Activated naive CD8-positive, alpha-beta T cell (primary cell): Measurements from ENCODE around the gene AS3MT.
"Not testable (repeated sequence)": the region's sequence is repeated elsewhere in the genome, so short reads cannot be mapped to it uniquely, and the experiment has no call there.

Experiments used
- H3K27ac Mint-ChIP-seq: one replicate; pipeline ENCODE4 v1.8.0; 2021; ENCODE audit warnings: mixed read lengths
- H3K27me3 Mint-ChIP-seq: one replicate; pipeline ENCODE4 v1.8.0; 2021; ENCODE audit warnings: mixed read lengths
- H3K36me3 Mint-ChIP-seq: one replicate; pipeline ENCODE4 v1.8.0; 2021; ENCODE audit warnings: mixed read lengths
- H3K4me1 Mint-ChIP-seq: one replicate; pipeline ENCODE4 v1.8.0; 2021; ENCODE audit warnings: low read depth, mixed read lengths
- H3K4me3 Mint-ChIP-seq: one replicate; pipeline ENCODE4 v1.8.0; 2021; ENCODE audit warnings: mild to moderate bottlenecking, mixed read lengths
- H3K9me3 Mint-ChIP-seq: one replicate; pipeline ENCODE4 v1.8.0; 2021; ENCODE audit warnings: low read depth, mixed read lengths

AS3MT gene

GRCh38 chr10:102841827-102842345 lies 27.4 kb upstream of the AS3MT start:
- Mint-ChIP-seq H3K36me3 (peaks cover 10% of the 10 kb centered on the region), H3K27me3 (peaks cover 7% of the 10 kb centered on the region), H3K27ac (no peak overlapping the region), H3K4me1 (no peaks in the 10 kb centered on the region), H3K4me3 (no peak overlapping the region), H3K9me3 (peaks cover 4% of the 10 kb centered on the region)

GRCh38 chr10:102843139-102843538 lies 26.1 kb upstream of the AS3MT start:
- H3K27me3 Mint-ChIP-seq, H3K4me1 Mint-ChIP-seq, H3K9me3 Mint-ChIP-seq, H3K36me3 Mint-ChIP-seq, H3K4me3 Mint-ChIP-seq, H3K27ac Mint-ChIP-seq: not testable (repeated sequence)

- H3K36me3 Mint-ChIP-seq, H3K27ac Mint-ChIP-seq, H3K4me3 Mint-ChIP-seq, H3K9me3 Mint-ChIP-seq, H3K27me3 Mint-ChIP-seq, H3K4me1 Mint-ChIP-seq: not testable (repeated sequence)
Observed at GRCh38 chr10:102844190-102844776, 25.0 kb upstream of the AS3MT start.

- Mint-ChIP-seq H3K27me3 (peaks cover 4% of the 10 kb centered on the region), H3K27ac (no peak overlapping the region), H3K4me3 (no peak overlapping the region), H3K36me3 (peaks cover 6% of the 10 kb centered on the region), H3K9me3 (no peaks in the 10 kb centered on the region), H3K4me1 (no peaks in the 10 kb centered on the region)
Observed at GRCh38 chr10:102845352-102845902, 23.8 kb upstream of the AS3MT start.

GRCh38 chr10:102850025-102850518 lies 19.2 kb upstream of the AS3MT start:
- Mint-ChIP-seq H3K27ac (no peak overlapping the region), H3K36me3 (peaks cover 2% of the 10 kb centered on the region), H3K4me3 (no peak overlapping the region)

GRCh38 chr10:102853237-102853636 lies 16.0 kb upstream of the AS3MT start:
- peaks cover 18% of the 10 kb centered on the region for H3K4me1 Mint-ChIP-seq
- not testable (repeated sequence) for H3K4me3 Mint-ChIP-seq, H3K36me3 Mint-ChIP-seq, H3K27me3 Mint-ChIP-seq, H3K9me3 Mint-ChIP-seq, H3K27ac Mint-ChIP-seq

More at GRCh38 chr10:102850025-102850518, 19.2 kb upstream of the AS3MT start:
- Mint-ChIP-seq H3K27me3 (no peaks in the 10 kb centered on the region), H3K4me1 (peaks cover 4% of the 10 kb centered on the region), H3K9me3 (no peaks in the 10 kb centered on the region)

GRCh38 chr10:102855731-102856436 lies 13.4 kb upstream of the AS3MT start:
- Mint-ChIP-seq H3K4me1 (peaks cover 18% of the 10 kb centered on the region), H3K4me3 (peak overlapping the region; percentile 60)
- H3K27me3 Mint-ChIP-seq, H3K27ac Mint-ChIP-seq, H3K36me3 Mint-ChIP-seq, H3K9me3 Mint-ChIP-seq: not testable (repeated sequence)

GRCh38 chr10:102856758-102857424 lies 12.4 kb upstream of the AS3MT start:
- Mint-ChIP-seq H3K27me3 (no peaks in the 10 kb centered on the region), H3K4me3 (no peak overlapping the region), H3K9me3 (no peaks in the 10 kb centered on the region), H3K36me3 (peaks cover 8% of the 10 kb centered on the region), H3K4me1 (peaks cover 18% of the 10 kb centered on the region), H3K27ac (no peak overlapping the region)

- H3K36me3 Mint-ChIP-seq: peaks cover 14% of the 10 kb centered on the region
- no peak overlapping the region for H3K4me3 Mint-ChIP-seq
- no peaks in the 10 kb centered on the region for H3K27me3 Mint-ChIP-seq
- H3K27ac Mint-ChIP-seq: no peak overlapping the region
- H3K4me1 Mint-ChIP-seq: peaks cover 14% of the 10 kb centered on the region
- no peaks in the 10 kb centered on the region for H3K9me3 Mint-ChIP-seq
Observed at GRCh38 chr10:102859911-102860310, 9.4 kb upstream of the AS3MT start.

GRCh38 chr10:102863660-102864059 lies 5.6 kb upstream of the AS3MT start:
- H3K36me3 Mint-ChIP-seq: peaks cover 16% of the 10 kb centered on the region
- H3K27ac Mint-ChIP-seq: no peak overlapping the region
- no peaks in the 10 kb centered on the region for H3K4me1 Mint-ChIP-seq
- no peaks in the 10 kb centered on the region for H3K9me3 Mint-ChIP-seq
- no peak overlapping the region for H3K4me3 Mint-ChIP-seq
- no peaks in the 10 kb centered on the region for H3K27me3 Mint-ChIP-seq

GRCh38 chr10:102865620-102866019 lies 3.6 kb upstream of the AS3MT start:
- Mint-ChIP-seq H3K36me3 (peaks cover 10% of the 10 kb centered on the region), H3K27ac (no peak overlapping the region), H3K4me1 (peaks cover 14% of the 10 kb centered on the region), H3K4me3 (no peak overlapping the region), H3K9me3 (no peaks in the 10 kb centered on the region), H3K27me3 (peaks cover 8% of the 10 kb centered on the region)

GRCh38 chr10:102868911-102869257 lies 386 bp upstream of the AS3MT start:
- Mint-ChIP-seq H3K4me3 (peak overlapping the region; percentile 66), H3K36me3 (peaks cover 9% of the 10 kb centered on the region), H3K27ac (no peak overlapping the region), H3K9me3 (no peaks in the 10 kb centered on the region), H3K4me1 (peaks cover 15% of the 10 kb centered on the region), H3K27me3 (peaks cover 16% of the 10 kb centered on the region)

GRCh38 chr10:102870221-102870620 lies 951 bp downstream of the AS3MT start:
- no peak overlapping the region for H3K27ac Mint-ChIP-seq
- peaks cover 9% of the 10 kb centered on the region for H3K36me3 Mint-ChIP-seq
- peak overlapping the region; percentile 60 for H3K4me3 Mint-ChIP-seq

GRCh38 chr10:102872163-102872562 lies 2.9 kb downstream of the AS3MT start:
- Mint-ChIP-seq H3K36me3 (peaks cover 6% of the 10 kb centered on the region), H3K9me3 (no peaks in the 10 kb centered on the region), H3K27me3 (peaks cover 16% of the 10 kb centered on the region)

More at GRCh38 chr10:102870221-102870620, 951 bp downstream of the AS3MT start:
- Mint-ChIP-seq H3K4me1 (peaks cover 15% of the 10 kb centered on the region), H3K27me3 (peaks cover 16% of the 10 kb centered on the region), H3K9me3 (no peaks in the 10 kb centered on the region)

GRCh38 chr10:102876747-102877153 lies 7.5 kb downstream of the AS3MT start:
- no peaks in the 10 kb centered on the region for H3K4me1 Mint-ChIP-seq
- H3K4me3 Mint-ChIP-seq: no peak overlapping the region
- H3K9me3 Mint-ChIP-seq: no peaks in the 10 kb centered on the region
- no peak overlapping the region for H3K27ac Mint-ChIP-seq
- H3K36me3 Mint-ChIP-seq: peaks cover 7% of the 10 kb centered on the region
- peaks cover 5% of the 10 kb centered on the region for H3K27me3 Mint-ChIP-seq

More at GRCh38 chr10:102872163-102872562, 2.9 kb downstream of the AS3MT start:
- H3K4me3 Mint-ChIP-seq: no peak overlapping the region
- peaks cover 15% of the 10 kb centered on the region for H3K4me1 Mint-ChIP-seq
- no peak overlapping the region for H3K27ac Mint-ChIP-seq
